HepG2 (cell line): Measurements from ENCODE around the gene APOL4. TPM values are rescaled to one million over a fixed set of nuclear protein-coding genes. Genes with fewer than 3 reads are reported as not detected.

Experiments used
- ELF1 ChIP-seq: sonication (generic); formaldehyde crosslinking; IDR thresholded peaks from 2 replicates; pipeline ENCODE4 v1.4.0; 2020; ENCODE audit warnings: missing genetic modification reagents
- FOXO1 ChIP-seq: sonication (generic); formaldehyde crosslinking; IDR thresholded peaks from 2 replicates; pipeline ENCODE4 v1.4.0; 2020; ENCODE audit warnings: missing genetic modification reagents
- FOXP1 ChIP-seq, 2 experiments: fragments of 450-650 bp in 1 of 2; IDR thresholded peaks; 2 replicates each; pipeline ENCODE4 v1.6.1; 2017 to 2018; ENCODE audit warnings: antibody characterized with exemption in 1 of 2
- MNT ChIP-seq: fragments of 450-650 bp; IDR thresholded peaks from 2 replicates; pipeline ENCODE4 v1.6.1; 2016
- RERE ChIP-seq: IDR thresholded peaks from 2 replicates; pipeline ENCODE4 v1.6.1; 2016; ENCODE audit warnings: low read depth, missing genetic modification reagents, missing compliant biosample characterization
- RXRB ChIP-seq: IDR thresholded peaks from 2 replicates; pipeline ENCODE4 v1.6.1; 2016; ENCODE audit warnings: borderline replicate concordance, missing genetic modification reagents, missing compliant biosample characterization
- TFDP1 ChIP-seq: IDR thresholded peaks from 2 replicates; pipeline ENCODE4 v1.6.1; 2016; ENCODE audit warnings: missing compliant biosample characterization, missing genetic modification reagents, borderline replicate concordance
- ZNF335 ChIP-seq: sonication (generic); formaldehyde crosslinking; IDR thresholded peaks from 2 replicates; pipeline ENCODE4 v1.4.0; 2020; ENCODE audit warnings: missing genetic modification reagents
- ZNF446 ChIP-seq: sonication (generic); formaldehyde crosslinking; IDR thresholded peaks from 2 replicates; pipeline ENCODE4 v1.5.0; 2020; ENCODE audit warnings: mild to moderate bottlenecking, missing genetic modification reagents
- ZNF597 ChIP-seq: sonication (generic); formaldehyde crosslinking; IDR thresholded peaks from 2 replicates; pipeline ENCODE4 v1.5.0; 2020; ENCODE audit warnings: missing genetic modification reagents
- ZNF770 ChIP-seq: sonication (generic); formaldehyde crosslinking; IDR thresholded peaks from 2 replicates; pipeline ENCODE4 v1.5.0; 2020; ENCODE audit warnings: mild to moderate bottlenecking, missing genetic modification reagents
- ZNF782 ChIP-seq: sonication (generic); formaldehyde crosslinking; IDR thresholded peaks from 2 replicates; pipeline ENCODE4 v1.4.0; 2020; ENCODE audit warnings: missing genetic modification reagents, mild to moderate bottlenecking, borderline replicate concordance
- ZNF83 ChIP-seq: sonication (generic); formaldehyde crosslinking; IDR thresholded peaks from 2 replicates; pipeline ENCODE4 v1.4.0; 2020; ENCODE audit warnings: missing genetic modification reagents, mild to moderate bottlenecking, borderline replicate concordance
- ZSCAN9 ChIP-seq: IDR thresholded peaks from 2 replicates; pipeline ENCODE4 v1.6.1; 2016; ENCODE audit warnings: borderline replicate concordance
- polyA plus RNA-seq, 8 experiments: library from polyadenylated mRNA; depleted of rRNA in 3 of 8; stranded (reverse) in 7 of 8; unstranded in 1 of 8; fragments of >200 nt; fragmentation: Illumina TruSeq in 4 of 8; extraction: Trizol in 4 of 8; gene quantifications; 2 replicates each; pipeline versions ENCODE4 v1.2.1 to v1.2.3, GENCODE V29; 2011 to 2016; ENCODE audit warnings: low read depth in 4 of 8, missing spikeins in 1 of 8, mixed read lengths in 1 of 8; ENCODE audit not compliant: insufficient read depth in 1 of 8
- total RNA-seq, 5 experiments: library from RNA; depleted of rRNA; stranded (reverse); fragments of >200 nt; fragmentation: Illumina TruSeq; extraction: Trizol; gene quantifications; 2 replicates each; pipeline ENCODE4 v1.2.3, GENCODE V29; 2016; ENCODE audit warnings: low read depth in 1 of 5

APOL4 gene
- total and polyA plus RNA-seq, 2 of the 13 experiments (the other 11 are each of a cell fraction or from before 2014, with no cell fraction given) = 0.77 to 2.8 TPM

GRCh38 chr22:36232715-36233401, 31.2 kb upstream of the APOL4 start (continued):
- TF ChIP-seq MNT = no peak
- 0 out of 2 replicates have a peak, but pooled peaks have one; percentile 13 for TF ChIP-seq RXRB (CRISPR knock-in tag)
- TF ChIP-seq RERE = no peak
- TF ChIP-seq ZNF770 = peak; percentile 61
- no peak for TF ChIP-seq ZSCAN9
- TF ChIP-seq ZNF446 (CRISPR knock-in tag) = no peak
- no peak for TF ChIP-seq ZNF597 (CRISPR knock-in tag)
- no peak for TF ChIP-seq ZNF83 (CRISPR knock-in tag)
- TF ChIP-seq ELF1 = no peak
- no peak for TF ChIP-seq ZNF335 (CRISPR knock-in tag)
- TF ChIP-seq FOXO1 = peak; percentile 43; the same call in 1 of the 2 replicates
- TF ChIP-seq FOXP1 (IDR thresholded peaks at IDR 0.05) = no peak
- peak; percentile 46; the same call in 1 of the 2 replicates for TF ChIP-seq FOXP1 (CRISPR knock-in tag; IDR thresholded peaks at IDR 0.05)
- TF ChIP-seq ZNF782 = no peak
- no peak for TF ChIP-seq TFDP1 (CRISPR knock-in tag)
